Retina (tissue), 1 donor: ENCODE data around the gene ABLIM2.
"Not testable (repeated sequence)": the region's sequence is repeated elsewhere in the genome, so short reads cannot be mapped to it uniquely, and the experiment has no call there.

Source experiments
- DNase-seq: peaks from one replicate; pipeline ENCODE4 v3.0.0-alpha.2; 2016

Gene ABLIM2

DNA sequence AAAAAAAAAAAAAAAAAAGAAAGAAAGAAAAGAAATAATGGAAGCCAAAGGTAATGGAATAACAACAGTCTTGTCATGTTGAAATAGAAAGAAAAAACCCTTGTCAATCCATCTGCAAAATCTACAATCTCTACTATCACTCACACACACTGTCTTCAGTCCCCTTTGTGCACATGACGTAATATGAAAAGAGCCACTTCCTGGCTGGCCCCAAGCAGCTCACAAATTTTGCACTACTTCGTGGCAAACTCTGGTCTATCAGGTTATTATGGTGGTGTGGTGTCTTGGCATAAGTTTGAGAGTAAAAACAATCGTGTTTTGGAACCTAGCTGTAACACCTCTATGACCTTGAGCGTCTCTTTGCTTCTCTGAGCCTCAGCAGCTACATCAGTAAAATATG, 210.7 kb downstream of the ABLIM2 start:
- DNase-seq: no peak

- DNase-seq: no peak
Observed at GRCh38 chr4:7945709-7946380, 212.8 kb downstream of the ABLIM2 start.

DNA sequence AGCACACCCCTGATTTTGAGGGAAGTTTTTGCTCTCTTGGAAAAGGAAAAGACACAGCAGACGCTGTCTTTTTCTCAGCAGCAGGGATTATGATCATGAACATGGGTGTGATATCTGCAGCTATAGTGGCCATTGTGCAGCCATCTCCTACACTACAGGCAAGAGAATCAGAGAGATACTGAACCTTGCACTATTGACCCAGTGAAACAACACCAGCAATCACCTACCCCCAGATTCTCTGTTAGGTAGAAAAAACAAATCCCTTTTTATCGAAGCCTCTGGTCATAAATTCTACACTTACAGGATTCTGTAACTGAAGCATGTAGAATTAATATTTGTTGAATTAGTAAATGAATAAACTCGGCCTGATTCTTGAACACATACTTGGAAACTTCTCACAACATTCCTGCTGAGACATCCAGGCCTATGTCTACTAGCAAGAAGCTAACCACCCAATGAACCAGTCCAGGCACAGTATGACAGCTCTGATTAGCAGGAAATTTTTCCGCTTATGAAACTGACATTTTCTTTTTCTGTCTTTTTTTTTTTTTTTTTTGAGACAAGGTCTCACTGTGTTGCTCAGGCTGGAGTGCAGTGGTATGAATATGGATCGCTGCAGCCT, 213.9 kb downstream of the ABLIM2 start:
- DNase-seq: no peak

GRCh38 chr4:7943688-7944087, 214.9 kb downstream of the ABLIM2 start:
- DNase-seq: not testable (repeated sequence)

GRCh38 chr4:7943211-7943610, 215.4 kb downstream of the ABLIM2 start:
- no peak for DNase-seq

- DNase-seq: no peak
Observed at GRCh38 chr4:7941965-7942496, 216.6 kb downstream of the ABLIM2 start.

GRCh38 chr4:7941111-7941964, 217.3 kb downstream of the ABLIM2 start:
- DNase-seq: no peak

DNA sequence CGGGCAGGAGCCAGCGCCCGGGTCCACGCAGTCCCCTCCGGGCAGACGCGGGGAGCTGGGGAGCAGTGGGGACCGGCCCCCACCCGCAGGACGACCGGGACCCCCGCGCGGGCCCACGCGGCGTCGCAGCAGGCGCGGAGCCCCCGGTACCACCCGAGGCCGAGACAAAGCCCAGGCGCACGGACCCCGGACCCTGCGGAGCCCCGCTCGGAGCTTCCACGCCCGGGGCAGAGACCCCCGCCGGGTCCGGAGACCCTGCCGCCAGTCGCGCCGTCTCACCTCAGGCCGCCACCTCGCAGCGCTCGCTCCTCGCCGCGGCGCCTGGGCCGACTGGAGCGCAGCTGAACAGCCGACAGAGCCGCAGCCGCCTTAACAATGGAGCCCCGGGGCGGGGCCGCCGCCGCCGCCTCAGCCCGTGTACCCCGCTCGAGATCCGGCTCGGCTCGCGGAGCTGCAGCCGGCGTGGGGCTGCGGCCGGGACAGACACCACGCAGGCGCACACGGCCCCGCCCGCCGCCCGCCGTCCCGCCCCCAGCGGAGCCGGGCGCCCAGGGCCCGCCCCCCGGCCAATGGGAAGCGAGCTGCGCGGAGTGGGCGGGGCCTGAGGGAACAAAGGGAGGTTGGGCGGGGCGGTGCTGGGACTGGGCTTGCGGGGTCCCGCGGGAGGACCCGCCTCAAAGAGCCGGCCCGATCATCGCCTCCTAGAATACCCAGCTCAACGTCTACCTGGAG, 219.1 kb downstream of the ABLIM2 start, which contains the start of gene AFAP1:
Gene AFAP1 (minus strand): TSS at position 485 of the 732 bp plus-strand sequence. CDS start 67,783 bp downstream, outside the sequence.
- DNase-seq: peak; percentile 91

- DNase-seq: peak; percentile 74
Observed at GRCh38 chr4:7938609-7939376, 219.8 kb downstream of the ABLIM2 start.

DNA sequence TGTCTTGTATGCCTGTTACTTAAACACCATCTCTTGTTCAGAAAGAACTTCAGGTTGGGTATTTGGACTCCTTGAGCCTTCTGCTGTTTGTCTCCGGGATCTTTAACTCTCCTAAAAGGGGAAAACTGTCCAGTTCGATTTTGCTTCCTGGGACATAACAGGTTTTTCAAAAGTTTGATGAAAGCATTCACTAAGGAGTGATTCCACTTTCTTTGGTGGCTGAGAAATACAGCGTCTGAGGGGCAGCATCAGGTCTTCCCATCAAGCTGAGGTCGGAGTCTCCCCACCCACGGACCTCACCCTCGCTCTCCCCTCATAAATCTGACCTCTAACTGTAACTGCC, 220.4 kb downstream of the ABLIM2 start:
- DNase-seq: peak; percentile 67

DNA sequence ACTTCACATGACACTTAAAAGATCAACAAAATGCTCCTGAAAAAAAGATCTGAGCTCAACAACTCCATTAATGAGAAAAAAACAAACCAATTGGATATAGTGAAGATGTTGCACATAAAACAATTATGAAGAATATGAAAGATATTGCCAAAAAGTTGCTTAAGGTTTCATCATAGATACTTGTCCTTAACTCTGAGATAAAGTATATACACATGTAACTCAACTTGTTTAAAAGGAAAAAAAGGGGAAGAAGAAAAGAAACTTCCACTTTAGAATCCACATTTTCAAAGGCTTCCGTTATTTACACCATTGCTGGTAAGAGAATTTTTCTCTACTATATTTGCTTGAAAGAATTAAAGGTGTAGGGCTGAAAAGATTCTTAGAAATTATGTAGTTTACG, 221.6 kb downstream of the ABLIM2 start:
- no peak for DNase-seq

- DNase-seq: no peak
Observed at GRCh38 chr4:7933651-7934510, 224.7 kb downstream of the ABLIM2 start.

DNA sequence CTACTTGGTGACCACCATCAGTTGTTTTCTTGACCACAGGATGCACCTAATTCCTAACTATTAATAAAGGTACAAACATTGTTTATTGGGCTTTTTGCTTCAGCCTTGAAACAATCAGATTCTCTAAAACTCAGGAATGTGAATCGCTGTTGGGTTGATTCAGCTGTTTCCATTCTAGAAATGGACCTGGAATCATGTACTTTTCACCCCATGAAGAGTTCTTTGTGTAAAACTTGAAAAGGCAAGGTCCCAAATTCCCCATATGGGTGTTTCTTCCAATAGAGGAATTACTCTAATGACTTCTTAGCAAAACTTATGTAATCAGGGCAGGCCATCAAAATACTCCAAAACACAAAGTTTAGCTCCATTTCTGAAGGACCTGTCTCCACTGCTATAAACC, 226.3 kb downstream of the ABLIM2 start:
- no peak for DNase-seq

GRCh38 chr4:7929118-7929951, 229.3 kb downstream of the ABLIM2 start:
- DNase-seq: no peak

DNA sequence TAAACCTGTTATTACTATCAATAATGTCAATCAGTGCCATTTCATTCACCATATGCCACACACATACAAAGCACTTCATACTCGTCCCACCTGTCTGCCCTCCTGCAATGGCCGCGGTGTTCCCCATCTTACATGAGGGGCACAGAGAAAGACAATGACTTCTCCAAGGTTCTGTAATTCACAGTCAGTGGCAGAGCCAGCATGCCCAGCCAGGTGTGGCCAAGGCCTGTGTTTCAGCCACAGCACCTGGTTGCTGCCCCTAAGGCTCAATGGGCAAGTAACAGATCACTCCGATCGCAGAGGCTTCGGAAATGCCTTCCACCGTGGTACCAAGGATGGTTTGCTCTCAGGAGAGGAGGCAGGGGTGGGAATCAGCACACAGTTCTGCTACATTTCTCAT, 229.9 kb downstream of the ABLIM2 start:
- DNase-seq: no peak

GRCh38 chr4:7926822-7927221, 231.8 kb downstream of the ABLIM2 start:
- no peak for DNase-seq

DNA sequence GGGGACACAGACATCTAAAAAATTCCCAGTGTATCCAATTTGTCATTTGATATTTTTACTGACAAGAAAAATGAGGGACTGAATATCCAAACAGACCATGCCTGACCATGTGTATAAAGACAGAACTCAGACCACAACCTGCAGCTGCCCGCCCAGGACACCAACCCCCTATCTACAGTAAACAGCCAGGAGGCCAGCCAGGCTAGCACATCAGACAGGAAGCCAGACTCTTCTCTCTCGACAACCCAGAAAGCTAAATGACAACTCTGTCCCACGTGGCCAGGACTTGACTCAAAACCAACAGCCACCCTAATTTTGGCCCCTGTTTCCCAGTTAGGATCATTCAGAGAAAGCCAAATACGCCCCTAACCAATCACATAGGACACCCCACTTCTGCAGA, 234.0 kb downstream of the ABLIM2 start:
- no peak for DNase-seq

- no peak for DNase-seq
Observed at GRCh38 chr4:7924163-7924562, 234.4 kb downstream of the ABLIM2 start.

GRCh38 chr4:7922466-7922865, 236.1 kb downstream of the ABLIM2 start:
- DNase-seq: no peak

- no peak for DNase-seq
Observed at GRCh38 chr4:7918981-7919380, 239.6 kb downstream of the ABLIM2 start.
